ENCODE data around the gene PTPRR.

The PTPRR gene

DNA sequence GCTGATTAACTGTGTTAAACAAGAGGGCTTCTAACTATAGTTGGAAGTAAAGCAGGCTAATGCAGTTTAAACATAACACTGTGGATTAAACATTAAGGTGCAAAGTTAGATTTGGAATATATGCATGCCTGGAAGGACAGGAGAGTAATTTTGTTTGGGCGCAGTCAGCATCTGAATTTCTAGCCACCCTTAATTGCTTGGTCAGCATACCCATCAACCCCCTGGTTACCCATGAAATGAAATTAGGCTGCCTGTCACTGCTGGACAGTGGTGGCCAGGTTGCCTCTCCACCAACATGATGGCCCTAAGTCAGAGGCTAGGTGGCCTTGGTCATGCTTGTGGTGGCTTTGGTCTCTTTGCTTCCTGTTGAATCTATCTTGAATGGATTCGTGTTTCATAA is 253.3 kb downstream of the PTPRR start:
- H3K27ac ChIP-seq (ENCODE audit: low read depth, low read length), result no peak overlapping the region
- H3K4me3 ChIP-seq (ENCODE audit: insufficient read depth, low read length, poor library complexity, severe bottlenecking), result no peak overlapping the region
- no peaks in the 10 kb centered on the region for H3K79me2 ChIP-seq (ENCODE audit: insufficient read depth, low read length)
- H3K9me3 ChIP-seq (ENCODE audit: insufficient read depth, low read length), result no peaks in the 10 kb centered on the region
- no peaks in the 10 kb centered on the region for H3F3A ChIP-seq (ENCODE audit: insufficient read depth)
- no peaks in the 10 kb centered on the region; the same call in 1 of the 2 replicates for H3K9me2 ChIP-seq (replicated peaks; ENCODE audit: insufficient read depth, low read length)
- no peak overlapping the region for H3K4me2 ChIP-seq (ENCODE audit: low read depth, low read length, poor library complexity, severe bottlenecking)
- H3K36me3 ChIP-seq (ENCODE audit: low read length), result no peaks in the 10 kb centered on the region
- H3K9ac ChIP-seq (ENCODE audit: low read length), result no peak overlapping the region
- no peak overlapping the region for H2AFZ ChIP-seq (ENCODE audit: low read depth, low read length, severe bottlenecking)
- TF ChIP-seq EZH2phosphoT487 (conservative IDR thresholded peaks at IDR 0.05; ENCODE audit: low read length), result no peak
- TF ChIP-seq, protein P1, sequence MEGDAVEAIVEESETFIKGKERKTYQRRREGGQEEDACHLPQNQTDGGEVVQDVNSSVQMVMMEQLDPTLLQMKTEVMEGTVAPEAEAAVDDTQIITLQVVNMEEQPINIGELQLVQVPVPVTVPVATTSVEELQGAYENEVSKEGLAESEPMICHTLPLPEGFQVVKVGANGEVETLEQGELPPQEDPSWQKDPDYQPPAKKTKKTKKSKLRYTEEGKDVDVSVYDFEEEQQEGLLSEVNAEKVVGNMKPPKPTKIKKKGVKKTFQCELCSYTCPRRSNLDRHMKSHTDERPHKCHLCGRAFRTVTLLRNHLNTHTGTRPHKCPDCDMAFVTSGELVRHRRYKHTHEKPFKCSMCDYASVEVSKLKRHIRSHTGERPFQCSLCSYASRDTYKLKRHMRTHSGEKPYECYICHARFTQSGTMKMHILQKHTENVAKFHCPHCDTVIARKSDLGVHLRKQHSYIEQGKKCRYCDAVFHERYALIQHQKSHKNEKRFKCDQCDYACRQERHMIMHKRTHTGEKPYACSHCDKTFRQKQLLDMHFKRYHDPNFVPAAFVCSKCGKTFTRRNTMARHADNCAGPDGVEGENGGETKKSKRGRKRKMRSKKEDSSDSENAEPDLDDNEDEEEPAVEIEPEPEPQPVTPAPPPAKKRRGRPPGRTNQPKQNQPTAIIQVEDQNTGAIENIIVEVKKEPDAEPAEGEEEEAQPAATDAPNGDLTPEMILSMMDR (IDR thresholded peaks at IDR 0.05; ENCODE audit: insufficient read depth, low read length, poor library complexity, severe bottlenecking), result no peak
- H4K20me1 ChIP-seq (ENCODE audit: low read depth, low read length), result no peaks in the 10 kb centered on the region
- H3K27me3 ChIP-seq (ENCODE audit: low read length), result no peaks in the 10 kb centered on the region

DNA sequence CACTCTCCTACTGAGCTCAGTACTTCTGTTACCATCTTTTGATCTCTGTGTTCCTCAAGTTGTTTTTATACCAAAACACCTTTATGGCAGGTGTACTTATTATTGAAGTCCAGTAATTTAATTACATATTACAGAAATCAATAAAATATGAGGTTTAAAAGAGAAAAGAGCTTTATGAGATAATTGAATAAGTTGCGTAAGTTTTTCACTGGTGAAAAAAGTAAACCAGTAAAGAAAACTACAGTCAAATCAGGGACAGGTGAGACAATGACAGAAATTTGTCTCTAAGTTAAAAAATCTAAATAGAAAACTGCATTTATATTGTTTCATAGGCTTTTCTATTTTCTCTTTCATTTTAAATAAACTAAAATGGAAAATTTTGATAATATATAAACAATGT is 254.2 kb downstream of the PTPRR start:
- no peak overlapping the region for H3K9ac ChIP-seq (ENCODE audit: low read length)
- H2AFZ ChIP-seq (ENCODE audit: low read depth, low read length, severe bottlenecking), result no peak overlapping the region
- H4K20me1 ChIP-seq (ENCODE audit: low read depth, low read length), result no peaks in the 10 kb centered on the region
- no peak overlapping the region for H3K27ac ChIP-seq (ENCODE audit: low read depth, low read length)
- no peak overlapping the region for H3K4me3 ChIP-seq (ENCODE audit: insufficient read depth, low read length, poor library complexity, severe bottlenecking)
- no peaks in the 10 kb centered on the region for H3F3A ChIP-seq (ENCODE audit: insufficient read depth)
- no peak overlapping the region for H3K4me2 ChIP-seq (ENCODE audit: low read depth, low read length, poor library complexity, severe bottlenecking)
- no peaks in the 10 kb centered on the region for H3K36me3 ChIP-seq (ENCODE audit: low read length)
- TF ChIP-seq EZH2phosphoT487 (conservative IDR thresholded peaks at IDR 0.05; ENCODE audit: low read length), result no peak
- TF ChIP-seq, protein P1 (IDR thresholded peaks at IDR 0.05; ENCODE audit: insufficient read depth, low read length, poor library complexity, severe bottlenecking), result no peak
- H3K9me2 ChIP-seq (replicated peaks; ENCODE audit: insufficient read depth, low read length), result no peaks in the 10 kb centered on the region; the same call in 1 of the 2 replicates
- no peaks in the 10 kb centered on the region for H3K79me2 ChIP-seq (ENCODE audit: insufficient read depth, low read length)
- H3K27me3 ChIP-seq (ENCODE audit: low read length), result no peaks in the 10 kb centered on the region
- no peaks in the 10 kb centered on the region for H3K9me3 ChIP-seq (ENCODE audit: insufficient read depth, low read length)

DNA sequence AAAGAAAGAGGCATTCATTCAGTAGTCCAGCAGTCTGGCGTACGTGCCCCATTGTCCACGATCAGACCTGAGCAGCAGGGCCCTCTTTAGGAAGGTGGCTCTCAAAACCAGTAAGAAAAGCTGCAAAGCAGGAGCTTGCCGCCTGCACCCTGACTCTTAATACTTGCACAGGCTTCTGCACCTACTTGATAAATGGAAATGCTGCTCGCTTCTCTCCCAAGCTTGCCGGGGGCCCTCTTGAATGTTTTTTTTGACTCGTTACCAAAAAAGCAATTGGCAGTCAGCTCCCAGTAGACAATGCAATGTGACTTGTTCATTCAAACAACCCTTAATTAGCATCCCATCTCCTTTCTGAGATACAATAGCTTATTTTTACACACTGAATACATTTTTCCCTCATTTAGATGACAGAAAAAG is 256.1 kb downstream of the PTPRR start:
- Histone ChIP-seq H2AFZ (ENCODE audit: low read depth, low read length, severe bottlenecking) (no peak overlapping the region), H3K79me2 (ENCODE audit: insufficient read depth, low read length) (no peaks in the 10 kb centered on the region), H3K36me3 (ENCODE audit: low read length) (no peaks in the 10 kb centered on the region), H3F3A (ENCODE audit: insufficient read depth) (no peaks in the 10 kb centered on the region), H3K27ac (ENCODE audit: low read depth, low read length) (no peak overlapping the region), H4K20me1 (ENCODE audit: low read depth, low read length) (no peaks in the 10 kb centered on the region), H3K9ac (ENCODE audit: low read length) (no peak overlapping the region), H3K9me2 (replicated peaks; ENCODE audit: insufficient read depth, low read length) (no peaks in the 10 kb centered on the region; the same call in 1 of the 2 replicates), H3K4me2 (ENCODE audit: low read depth, low read length, poor library complexity, severe bottlenecking) (no peak overlapping the region), H3K9me3 (ENCODE audit: insufficient read depth, low read length) (no peaks in the 10 kb centered on the region), H3K27me3 (ENCODE audit: low read length) (no peaks in the 10 kb centered on the region), H3K4me3 (ENCODE audit: insufficient read depth, low read length, poor library complexity, severe bottlenecking) (no peak overlapping the region)
- TF ChIP-seq, protein P1 (IDR thresholded peaks at IDR 0.05; ENCODE audit: insufficient read depth, low read length, poor library complexity, severe bottlenecking), result no peak
- no peak for TF ChIP-seq EZH2phosphoT487 (conservative IDR thresholded peaks at IDR 0.05; ENCODE audit: low read length)

All from SU-DHL-6 (cell line).